ENCODE measurements around the gene SGK1. TPM values are rescaled to one million over a fixed set of nuclear protein-coding genes. Genes with fewer than 3 reads are reported as not detected.
"Not testable (repeated sequence)": the region's sequence is repeated elsewhere in the genome, so short reads cannot be mapped to it uniquely, and the experiment has no call there.

The SGK1 gene
- total RNA-seq, 1 donor from 2014 or later: 94.3 TPM

GRCh38 chr6:134221250-134221649 lies 96.7 kb downstream of the SGK1 start:
- no peak overlapping the region for H3K4me3 ChIP-seq (ENCODE audit: low read depth, low read length)
- no peak for DNase-seq (ENCODE audit: low read depth)
- no peaks in the 10 kb centered on the region for H3K36me3 ChIP-seq (ENCODE audit: control insufficient read depth, insufficient read depth, low read length)
- no peak for TF ChIP-seq CTCF (IDR thresholded peaks at IDR 0.05; ENCODE audit: insufficient read depth, low read length, poor library complexity, severe bottlenecking)
- H3K27me3 ChIP-seq (ENCODE audit: control insufficient read depth, insufficient read depth, low read length): no peaks in the 10 kb centered on the region

- DNase-seq (ENCODE audit: low read depth): no peak
- TF ChIP-seq CTCF (IDR thresholded peaks at IDR 0.05; ENCODE audit: insufficient read depth, low read length, poor library complexity, severe bottlenecking): no peak
- no peaks in the 10 kb centered on the region for H3K36me3 ChIP-seq (ENCODE audit: control insufficient read depth, insufficient read depth, low read length)
These were observed 100.1 kb downstream of the SGK1 start for GRCh38 chr6:134217798-134218140.

GRCh38 chr6:134217105-134217797 lies 100.7 kb downstream of the SGK1 start:
- Histone ChIP-seq H3K4me3 (ENCODE audit: low read depth, low read length) (no peak overlapping the region), H3K27me3 (ENCODE audit: control insufficient read depth, insufficient read depth, low read length) (no peaks in the 10 kb centered on the region), H3K36me3 (ENCODE audit: control insufficient read depth, insufficient read depth, low read length) (no peaks in the 10 kb centered on the region)
- TF ChIP-seq CTCF (IDR thresholded peaks at IDR 0.05; ENCODE audit: insufficient read depth, low read length, poor library complexity, severe bottlenecking): no peak
- DNase-seq (ENCODE audit: low read depth): no peak

More at GRCh38 chr6:134217798-134218140, 100.1 kb downstream of the SGK1 start:
- H3K4me3 ChIP-seq (ENCODE audit: low read depth, low read length): no peak overlapping the region
- no peaks in the 10 kb centered on the region for H3K27me3 ChIP-seq (ENCODE audit: control insufficient read depth, insufficient read depth, low read length)

GRCh38 chr6:134216301-134217010 lies 101.5 kb downstream of the SGK1 start:
- Histone ChIP-seq H3K4me3 (ENCODE audit: low read depth, low read length) (no peak overlapping the region), H3K27me3 (ENCODE audit: control insufficient read depth, insufficient read depth, low read length) (no peaks in the 10 kb centered on the region), H3K36me3 (ENCODE audit: control insufficient read depth, insufficient read depth, low read length) (no peaks in the 10 kb centered on the region)
- TF ChIP-seq CTCF (IDR thresholded peaks at IDR 0.05; ENCODE audit: insufficient read depth, low read length, poor library complexity, severe bottlenecking): no peak
- no peak for DNase-seq (ENCODE audit: low read depth)

- H3K36me3 ChIP-seq (ENCODE audit: control insufficient read depth, insufficient read depth, low read length); DNase-seq (ENCODE audit: low read depth); H3K4me3 ChIP-seq (ENCODE audit: low read depth, low read length); H3K27me3 ChIP-seq (ENCODE audit: control insufficient read depth, insufficient read depth, low read length): not testable (repeated sequence)
These were observed 104.5 kb downstream of the SGK1 start for GRCh38 chr6:134213410-134213809.

- no peak for TF ChIP-seq CTCF (IDR thresholded peaks at IDR 0.05; ENCODE audit: insufficient read depth, low read length, poor library complexity, severe bottlenecking)
These were observed 106.6 kb downstream of the SGK1 start for GRCh38 chr6:134211297-134211696.

More at GRCh38 chr6:134211297-134211696, 106.6 kb downstream of the SGK1 start:
- no peak overlapping the region for H3K4me3 ChIP-seq (ENCODE audit: low read depth, low read length)
- H3K36me3 ChIP-seq (ENCODE audit: control insufficient read depth, insufficient read depth, low read length): no peaks in the 10 kb centered on the region
- no peaks in the 10 kb centered on the region for H3K27me3 ChIP-seq (ENCODE audit: control insufficient read depth, insufficient read depth, low read length)
- DNase-seq (ENCODE audit: low read depth): no peak
